ENCODE data around the gene MLLT3.

DNA sequence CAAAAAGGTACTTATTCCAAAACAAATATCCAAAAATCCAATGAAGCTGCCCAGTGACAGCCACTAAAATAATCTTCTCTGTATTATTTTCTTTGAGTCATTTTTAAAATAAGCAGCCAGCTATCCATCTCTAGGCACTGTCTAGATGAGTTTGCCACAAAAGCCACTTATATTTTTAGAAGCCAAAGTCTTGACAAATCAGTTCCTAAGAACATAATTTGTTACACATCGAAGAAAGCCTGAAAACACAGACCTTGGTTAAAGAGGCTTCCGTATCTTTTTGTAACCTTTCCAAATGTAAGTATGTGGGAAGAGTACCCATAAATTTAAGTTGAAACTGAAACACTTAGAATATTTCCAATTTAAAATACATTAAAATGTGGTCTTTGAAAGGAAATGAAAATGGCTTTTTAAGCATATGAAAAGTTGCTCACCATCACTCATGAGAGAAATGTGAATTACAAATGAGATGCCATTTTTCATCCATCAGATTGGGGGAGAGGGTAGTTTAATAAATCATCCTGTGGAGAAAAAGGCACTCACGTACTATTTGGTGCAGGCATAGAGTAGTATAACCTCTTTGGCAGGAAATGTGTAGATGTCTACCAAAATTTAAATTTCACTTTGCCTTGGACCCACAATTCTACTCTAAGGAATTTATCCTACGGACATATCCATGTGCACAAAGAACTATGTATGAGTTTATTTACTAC is 180.4 kb downstream of the MLLT3 start:
- TF ChIP-seq POLR2A (IDR thresholded peaks at IDR 0.05) (no peak), CTCF (IDR thresholded peaks at IDR 0.05) (no peak)

All from uterus (tissue), 2 donors.